K562 (cell line): ENCODE measurements around the gene ELF3. TPM values are rescaled to one million over a fixed set of nuclear protein-coding genes. Genes with fewer than 3 reads are reported as not detected.
"Not testable (repeated sequence)": the region's sequence is repeated elsewhere in the genome, so short reads cannot be mapped to it uniquely, and the experiment has no call there.

Experiments used
- ATAC-seq: fragments of 200-7000 bp; cut with Tn5 transposase; 3 replicates; pipeline ENCODE4 v1.9.1; 2020; ENCODE audit warnings: moderate library complexity
- BruUV-seq: library from RNA; stranded (reverse); fragments of 400-500 nt; replicated peaks from 2 replicates; lab custom pipeline; 2021; lab: Mats Ljungman, UMichigan
- CTCF ChIA-PET: fragments of 300-600 bp; formaldehyde crosslinking; extraction: SDS; loops from one replicate; lab custom pipeline; 2021; ENCODE audit warnings: low intra/inter-chr PET ratio; lab: Yijun Ruan, JAX
- POLR2A ChIA-PET: fragments of 300-600, 350-650 bp; sonication (Branson Sonifier 250); formaldehyde crosslinking; extraction: SDS; loops from one replicate; lab custom pipeline; 2021; ENCODE audit warnings: antibody characterized with exemption, inconsistent platforms; lab: Yijun Ruan, JAX
- DNase-seq, 4 experiments: peaks; one replicate each; pipeline versions ENCODE4 v3.0.0 to v3.0.0-alpha.2; 2011 to 2018; ENCODE audit warnings: low spot score in 3 of 4, mixed read lengths in 3 of 4; ENCODE audit errors: extremely low read depth in 1 of 4
- FAIRE-seq: peaks from 2 replicates; lab custom pipeline; 2011; peaks lifted over from hg19 to GRCh38; lab: Jason Lieb, UNC
- H2AFZ ChIP-seq: 2 replicates; pipeline ENCODE4 v1.6.0; 2011; ENCODE audit warnings: low read depth, low read length, control low read depth, inconsistent platforms
- H3K27ac ChIP-seq: fragments of 200-600 bp; 3 replicates; pipeline ENCODE4 v1.8.0; 2011; ENCODE audit warnings: low read depth, mild to moderate bottlenecking, control low read depth, inconsistent platforms, low read length, moderate library complexity, mixed read lengths; ENCODE audit errors: extremely low read depth
- H3K27me3 ChIP-seq, 2 experiments: fragments of 300-600 bp in 1 of 2; 2 replicates in 1 of 2; 3 replicates in 1 of 2; pipeline versions ENCODE4 v1.6.0 to v1.8.0; 2011; ENCODE audit warnings: inconsistent platforms in 2 of 2, low read length in 2 of 2, mild to moderate bottlenecking in 1 of 2, mixed read lengths in 1 of 2, moderate library complexity in 1 of 2; ENCODE audit not compliant: control insufficient read depth in 2 of 2, insufficient read depth in 2 of 2
- H3K36me3 ChIP-seq: fragments of 300-600 bp; 3 replicates; pipeline ENCODE4 v1.8.0; 2011; ENCODE audit warnings: mild to moderate bottlenecking, low read length, inconsistent platforms; ENCODE audit not compliant: control insufficient read depth, insufficient read depth
- H3K4me1 ChIP-seq, 2 experiments: fragments of 200-600 bp in 1 of 2; replicated peaks in 1 of 2; 2 replicates in 1 of 2; 3 replicates in 1 of 2; pipeline versions ENCODE4 v1.5.1 to v1.8.0; 2011; ENCODE audit warnings: inconsistent platforms in 2 of 2, low read length in 2 of 2, mild to moderate bottlenecking in 1 of 2, mixed read lengths in 1 of 2, moderate library complexity in 1 of 2; ENCODE audit not compliant: control insufficient read depth in 2 of 2, insufficient read depth in 2 of 2
- H3K4me2 ChIP-seq: 2 replicates; pipeline ENCODE4 v1.6.1; 2011; ENCODE audit warnings: low read length, control low read depth, inconsistent platforms, mixed read lengths; ENCODE audit not compliant: insufficient read depth
- H3K4me3 ChIP-seq: fragments of 200-600 bp; sonication (generic), shearing (Covaris generic); 2 replicates; pipeline ENCODE4 v1.5.1; 2016; ENCODE audit warnings: control low read depth, inconsistent platforms
- H3K79me2 ChIP-seq: fragments of 200-600 bp; 3 replicates; pipeline ENCODE4 v1.8.0; 2011; ENCODE audit warnings: low read length, inconsistent platforms; ENCODE audit not compliant: control insufficient read depth, insufficient read depth
- H3K9ac ChIP-seq, 2 experiments: 2 replicates each; pipeline versions ENCODE4 v1.6.0 to v1.6.1; 2011; ENCODE audit warnings: low read depth in 2 of 2, low read length in 2 of 2, control low read depth in 1 of 2, inconsistent platforms in 1 of 2, mild to moderate bottlenecking in 1 of 2, mixed read lengths in 1 of 2; ENCODE audit not compliant: insufficient read depth in 1 of 2
- H3K9me1 ChIP-seq: one replicate; pipeline ENCODE4 v1.6.0; 2011; ENCODE audit warnings: inconsistent platforms, mild to moderate bottlenecking, low read length, moderate library complexity; ENCODE audit not compliant: control insufficient read depth, insufficient read depth
- H3K9me3 ChIP-seq: replicated peaks from 2 replicates; pipeline ENCODE4 v1.5.1; 2011; ENCODE audit warnings: low read depth, low read length, inconsistent platforms; ENCODE audit not compliant: control insufficient read depth, insufficient read depth
- H4K20me1 ChIP-seq: replicated peaks from 2 replicates; pipeline ENCODE4 v1.6.1; 2011; ENCODE audit warnings: low read length, inconsistent platforms, mixed read lengths; ENCODE audit not compliant: control insufficient read depth, insufficient read depth
- ADNP ChIP-seq: fragments of 200-800 bp; sonication (Bioruptor generic); IDR thresholded peaks from 2 replicates; pipeline ENCODE4 v1.6.1; 2016; ENCODE audit warnings: missing genetic modification characterization, missing compliant biosample characterization
- C11orf30 ChIP-seq: fragments of 450-650 bp; IDR thresholded peaks from 2 replicates; pipeline ENCODE4 v1.6.1; 2016; ENCODE audit warnings: low read depth, mild to moderate bottlenecking
- CHD2 ChIP-seq: IDR thresholded peaks from 2 replicates; pipeline ENCODE4 v1.6.1; 2011; ENCODE audit warnings: low read depth, low read length
- FOS ChIP-seq: IDR thresholded peaks from 3 replicates; pipeline ENCODE4 v1.6.1; 2011; ENCODE audit not compliant: insufficient read length; ENCODE audit errors: extremely low read depth
- FOXP1 ChIP-seq: sonication (generic); formaldehyde crosslinking; IDR thresholded peaks from 2 replicates; pipeline ENCODE4 v1.8.0; 2022; ENCODE audit warnings: mild to moderate bottlenecking, missing genetic modification reagents
- IFI16 ChIP-seq: fragments of 250-450 bp; sonication (Bioruptor Pico); IDR thresholded peaks from 2 replicates; pipeline ENCODE4 v2.1.2; 2022; ENCODE audit warnings: mild to moderate bottlenecking, inconsistent platforms
- MAFF ChIP-seq: IDR thresholded peaks from 2 replicates; pipeline ENCODE4 v1.6.1; 2012; ENCODE audit warnings: low read length, improper control_type of control experiment
- MAFG ChIP-seq: fragments of 450-650 bp; conservative IDR thresholded peaks from 2 replicates; pipeline ENCODE4 v1.6.1; 2016; ENCODE audit warnings: missing genetic modification characterization, missing compliant biosample characterization
- MEF2D ChIP-seq: conservative IDR thresholded peaks from 2 replicates; pipeline ENCODE4 v1.6.1; 2016; ENCODE audit warnings: low read depth, missing genetic modification characterization, missing compliant biosample characterization
- NELFE ChIP-seq: IDR thresholded peaks from 2 replicates; pipeline ENCODE4 v1.6.1; 2011; ENCODE audit warnings: mild to moderate bottlenecking; ENCODE audit not compliant: insufficient read depth, insufficient read length
- NFATC3 ChIP-seq: fragments of 450-650 bp; IDR thresholded peaks from 2 replicates; pipeline ENCODE4 v1.6.1; 2017; ENCODE audit warnings: mild to moderate bottlenecking
- NFE2 ChIP-seq: IDR thresholded peaks from 2 replicates; pipeline ENCODE4 v1.6.1; 2014; ENCODE audit warnings: antibody characterized with exemption, low read depth
- NFIC ChIP-seq: fragments of 450-650 bp; IDR thresholded peaks from 2 replicates; pipeline ENCODE4 v1.6.1; 2017; ENCODE audit warnings: mild to moderate bottlenecking, inconsistent platforms
- NFYB ChIP-seq: IDR thresholded peaks from 2 replicates; pipeline ENCODE4 v1.6.1; 2011; ENCODE audit warnings: mild to moderate bottlenecking, moderate library complexity; ENCODE audit not compliant: insufficient read length; ENCODE audit errors: extremely low read depth
- SMAD3 ChIP-seq: fragments of 450-650 bp; formaldehyde crosslinking; conservative IDR thresholded peaks from 2 replicates; pipeline ENCODE4 v1.4.0; 2020; ENCODE audit warnings: mild to moderate bottlenecking
- TAF7 ChIP-seq: fragments of 450-650 bp; IDR thresholded peaks from 2 replicates; pipeline ENCODE4 v1.6.1; 2016; ENCODE audit warnings: missing genetic modification characterization, missing compliant biosample characterization
- TBP ChIP-seq: optimal IDR thresholded peaks from 2 replicates; pipeline ENCODE3; 2011; ENCODE audit warnings: low read depth, low read length, improper control_type of control experiment
- XRCC5 ChIP-seq: fragments of 200-400 bp; formaldehyde crosslinking; IDR thresholded peaks from 2 replicates; pipeline ENCODE4 v1.6.1; 2017; ENCODE audit warnings: low read depth, mild to moderate bottlenecking, low read length
- ZNF316 ChIP-seq: fragments of 450-650 bp; IDR thresholded peaks from 2 replicates; pipeline ENCODE4 v1.6.1; 2016
- ZNF561 ChIP-seq: fragments of 450-650 bp; formaldehyde crosslinking; conservative IDR thresholded peaks from 2 replicates; pipeline ENCODE4 v1.4.0; 2020; ENCODE audit warnings: mild to moderate bottlenecking, moderate library complexity
- WGBS: fragments of 100-300 bp; shearing (Covaris generic); methylation state at CpG from one replicate; pipeline ENCODE4 v1.1.6; 2016; ENCODE audit warnings: low coverage, mixed read lengths; ENCODE audit not compliant: insufficient coverage; ENCODE audit errors: missing lambda C conversion rate; 5-methylcytosine and 5-hydroxymethylcytosine counted together
- in situ Hi-C: fragments of 300-500 bp; cut with MboI; formaldehyde crosslinking; loops from 4 replicates; pipeline ENCODE4 v1.15.0; 2018; ENCODE audit warnings: inconsistent platforms, mixed read lengths
- intact Hi-C: fragments of 100-400 bp; cut with micrococcal nuclease; formaldehyde crosslinking; loops from 2 replicates; pipeline ENCODE4 v1.14.2; 2022
- polyA plus RNA-seq, 8 experiments: library from polyadenylated mRNA; depleted of rRNA in 4 of 8; stranded (reverse) in 5 of 8; unstranded in 3 of 8; fragments of >200 nt; fragmentation: Nextera tagmentation in 2 of 8; fragmentation: Illumina TruSeq in 1 of 8; extraction: Ambion mirVana in 2 of 8; extraction: Trizol in 1 of 8; gene quantifications; 2 replicates each; pipeline versions ENCODE4 v1.2.1 to v1.2.3, GENCODE V29; 2011 to 2014; ENCODE audit warnings: inconsistent platforms in 1 of 8, missing spikeins in 1 of 8
- total RNA-seq, 7 experiments: library from RNA; depleted of rRNA in 6 of 7; stranded (reverse); fragments of >200 nt in 6 of 7; fragmentation: Illumina TruSeq in 2 of 7; extraction: Trizol in 2 of 7; gene quantifications; 2 replicates each; pipeline versions ENCODE4 v1.2.1 to v1.2.3, GENCODE V29; 2011 to 2021; ENCODE audit warnings: low replicate concordance in 1 of 7
- TF ChIP-seq, protein P1 (sequence below): fragments of 450-650 bp; IDR thresholded peaks from 2 replicates; pipeline ENCODE4 v1.6.1; 2017; ENCODE audit warnings: mild to moderate bottlenecking, moderate library complexity

The ELF3 gene
- total and polyA plus RNA-seq, 9 of the 15 experiments (the other 6 are each of a cell fraction or from before 2014, with no cell fraction given), result 0.03 to 1.2 (median 0.07) TPM; not detected in 4

DNA sequence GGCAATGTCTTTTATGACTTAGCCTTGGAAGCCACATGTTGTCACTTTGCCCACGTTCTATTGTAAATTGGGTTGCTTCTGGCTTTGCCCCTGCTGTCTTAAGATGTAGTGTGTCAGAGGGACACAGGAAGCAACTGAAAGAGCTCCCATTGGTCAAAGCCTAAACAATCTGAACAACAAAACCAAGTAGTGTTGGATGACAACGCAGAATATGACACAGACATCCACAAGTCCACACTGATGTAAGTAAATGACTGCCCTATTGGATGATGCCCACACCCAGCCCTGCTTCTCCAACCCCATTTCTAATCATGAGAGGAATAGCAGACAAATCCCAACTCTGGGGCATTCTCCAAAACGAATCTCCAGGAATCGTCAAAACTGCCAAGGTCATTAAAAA lies 50.7 kb downstream of the ELF3 start:
- intact Hi-C loops (no loop called here), in situ Hi-C loops (no loop called here)
- TF ChIP-seq C11orf30, result peak; percentile 38; the same call in 1 of the 2 replicates
- TF ChIP-seq, protein P1, sequence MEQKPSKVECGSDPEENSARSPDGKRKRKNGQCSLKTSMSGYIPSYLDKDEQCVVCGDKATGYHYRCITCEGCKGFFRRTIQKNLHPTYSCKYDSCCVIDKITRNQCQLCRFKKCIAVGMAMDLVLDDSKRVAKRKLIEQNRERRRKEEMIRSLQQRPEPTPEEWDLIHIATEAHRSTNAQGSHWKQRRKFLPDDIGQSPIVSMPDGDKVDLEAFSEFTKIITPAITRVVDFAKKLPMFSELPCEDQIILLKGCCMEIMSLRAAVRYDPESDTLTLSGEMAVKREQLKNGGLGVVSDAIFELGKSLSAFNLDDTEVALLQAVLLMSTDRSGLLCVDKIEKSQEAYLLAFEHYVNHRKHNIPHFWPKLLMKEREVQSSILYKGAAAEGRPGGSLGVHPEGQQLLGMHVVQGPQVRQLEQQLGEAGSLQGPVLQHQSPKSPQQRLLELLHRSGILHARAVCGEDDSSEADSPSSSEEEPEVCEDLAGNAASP, result no peak
- no peak for TF ChIP-seq XRCC5
- peak; percentile 62 for TF ChIP-seq MAFG (tag)
- TF ChIP-seq SMAD3, result no peak
- TF ChIP-seq IFI16, result no peak
- TF ChIP-seq MAFF, result no peak; the same call in 1 of the 2 replicates
- peak; percentile 39; the same call in 1 of the 2 replicates for TF ChIP-seq ZNF316
- TF ChIP-seq TAF7 (tag), result no peak
- no peak for TF ChIP-seq MEF2D (tag)
- TF ChIP-seq NFE2, result peak; percentile 48; the same call in 1 of the 2 replicates
- TF ChIP-seq ADNP (tag), result no peak
- no peak for TF ChIP-seq FOXP1 (CRISPR knock-in tag)
- TF ChIP-seq NFIC, result no peak
- no peak for TF ChIP-seq TBP
- TF ChIP-seq NFATC3, result no peak
- no peak for TF ChIP-seq ZNF561 (CRISPR knock-in tag)
- TF ChIP-seq FOS, result no peak
- no peak for TF ChIP-seq CHD2
- TF ChIP-seq NELFE, result no peak
- TF ChIP-seq NFYB, result peak; percentile 6
- no peak overlapping the region for H3K9ac ChIP-seq
- no peaks in the 10 kb centered on the region for H3K79me2 ChIP-seq
- 8% methylated on average over 4 of the region's 4 CpGs for WGBS
- H2AFZ ChIP-seq, result no peak overlapping the region
- FAIRE-seq (no peak), ATAC-seq (peak; percentile 24; the same call in 2 of the 3 replicates), DNase-seq (peak in 1 of 4 experiments; percentile 2)
- POLR2A ChIA-PET, result interaction anchor here (0.9 kb wide), 1 partner anchor 651 kb away, joined by 3 read pairs; no protein-coding TSS in a partner anchor
- H3K27ac ChIP-seq, result no peak overlapping the region
- CTCF ChIA-PET, result no interaction called here
- H3K4me2 ChIP-seq, result no peak overlapping the region
- H3K36me3 ChIP-seq, result no peaks in the 10 kb centered on the region
- BruUV-seq, result no TSS peak
- peaks cover 9 to 17% of the 10 kb centered on the region in 2 experiments; a peak in 4 of 5 replicates for H3K27me3 ChIP-seq
- peaks cover 7 to 13% of the 10 kb centered on the region in 2 experiments for H3K4me1 ChIP-seq
- H4K20me1 ChIP-seq, result no peaks in the 10 kb centered on the region
- peaks cover 3% of the 10 kb centered on the region for H3K9me1 ChIP-seq
- H3K9me3 ChIP-seq, result no peaks in the 10 kb centered on the region
- no peak overlapping the region for H3K4me3 ChIP-seq

DNA sequence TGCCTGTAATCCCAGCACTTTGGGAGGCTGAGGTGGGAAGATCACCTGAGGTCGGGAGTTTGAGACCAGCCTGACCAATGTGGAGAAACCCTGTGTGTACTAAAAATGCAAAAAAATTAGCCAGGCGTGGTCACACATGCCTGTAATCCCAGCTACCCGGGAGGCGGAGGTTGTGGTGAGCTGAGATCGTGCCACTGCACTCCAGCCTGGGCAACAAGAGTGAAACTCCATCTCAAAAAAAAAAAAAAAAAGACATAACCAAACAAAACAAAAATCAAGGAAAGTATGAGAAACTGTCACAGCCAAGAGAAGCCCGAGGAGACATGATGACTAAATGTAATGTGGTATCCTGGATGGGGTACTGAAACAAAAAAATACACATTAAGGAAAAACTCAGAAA lies 51.4 kb downstream of the ELF3 start:
- H3K27ac ChIP-seq, CTCF ChIA-PET, H3K36me3 ChIP-seq, H3K9me3 ChIP-seq, H3K4me2 ChIP-seq, H3K9me1 ChIP-seq, H4K20me1 ChIP-seq, H2AFZ ChIP-seq, BruUV-seq, H3K79me2 ChIP-seq, ATAC-seq, POLR2A ChIA-PET, FAIRE-seq, DNase-seq, H3K9ac ChIP-seq, H3K4me3 ChIP-seq, in situ Hi-C loops, intact Hi-C loops: not testable (repeated sequence)
- WGBS, result 12% methylated on average over 6 of the region's 6 CpGs
- H3K4me1 ChIP-seq, result peaks cover 6 to 13% of the 10 kb centered on the region in 2 experiments
- peaks cover 9 to 10% of the 10 kb centered on the region in 2 experiments; a peak in 4 of 5 replicates for H3K27me3 ChIP-seq
